ENCODE results near the gene ANKS1A.

ANKS1A gene

DNA sequence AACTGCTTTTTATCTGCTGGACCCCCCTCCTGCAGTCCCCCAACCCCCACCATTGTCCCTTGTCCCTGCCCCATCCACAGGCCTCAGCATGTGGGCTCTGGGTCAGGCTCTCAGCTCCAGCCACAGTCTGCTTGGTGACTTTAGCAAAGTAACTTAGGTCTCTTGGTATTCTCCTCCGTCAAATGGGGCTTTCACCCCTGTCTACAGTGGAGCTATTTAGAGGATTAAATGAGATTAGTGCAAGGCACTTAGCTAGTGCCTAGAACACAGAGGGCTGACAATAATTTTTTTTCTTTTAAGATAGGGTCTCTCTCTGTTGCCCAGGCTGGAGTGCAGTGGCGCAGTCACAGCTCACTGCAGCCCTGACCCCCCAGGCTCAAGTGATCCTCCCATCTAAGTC is 180.2 kb downstream of the ANKS1A start:
- TF ChIP-seq, protein P1, sequence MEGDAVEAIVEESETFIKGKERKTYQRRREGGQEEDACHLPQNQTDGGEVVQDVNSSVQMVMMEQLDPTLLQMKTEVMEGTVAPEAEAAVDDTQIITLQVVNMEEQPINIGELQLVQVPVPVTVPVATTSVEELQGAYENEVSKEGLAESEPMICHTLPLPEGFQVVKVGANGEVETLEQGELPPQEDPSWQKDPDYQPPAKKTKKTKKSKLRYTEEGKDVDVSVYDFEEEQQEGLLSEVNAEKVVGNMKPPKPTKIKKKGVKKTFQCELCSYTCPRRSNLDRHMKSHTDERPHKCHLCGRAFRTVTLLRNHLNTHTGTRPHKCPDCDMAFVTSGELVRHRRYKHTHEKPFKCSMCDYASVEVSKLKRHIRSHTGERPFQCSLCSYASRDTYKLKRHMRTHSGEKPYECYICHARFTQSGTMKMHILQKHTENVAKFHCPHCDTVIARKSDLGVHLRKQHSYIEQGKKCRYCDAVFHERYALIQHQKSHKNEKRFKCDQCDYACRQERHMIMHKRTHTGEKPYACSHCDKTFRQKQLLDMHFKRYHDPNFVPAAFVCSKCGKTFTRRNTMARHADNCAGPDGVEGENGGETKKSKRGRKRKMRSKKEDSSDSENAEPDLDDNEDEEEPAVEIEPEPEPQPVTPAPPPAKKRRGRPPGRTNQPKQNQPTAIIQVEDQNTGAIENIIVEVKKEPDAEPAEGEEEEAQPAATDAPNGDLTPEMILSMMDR (conservative IDR thresholded peaks at IDR 0.05; ENCODE audit: low read length): no peak
- TF ChIP-seq EZH2phosphoT487 (IDR thresholded peaks at IDR 0.05; ENCODE audit: borderline replicate concordance): no peak
- H3K79me2 ChIP-seq (ENCODE audit: insufficient read depth, low read length): no peaks in the 10 kb centered on the region
- H3K4me3 ChIP-seq (ENCODE audit: low read length, poor library complexity, severe bottlenecking): no peak overlapping the region

DNA sequence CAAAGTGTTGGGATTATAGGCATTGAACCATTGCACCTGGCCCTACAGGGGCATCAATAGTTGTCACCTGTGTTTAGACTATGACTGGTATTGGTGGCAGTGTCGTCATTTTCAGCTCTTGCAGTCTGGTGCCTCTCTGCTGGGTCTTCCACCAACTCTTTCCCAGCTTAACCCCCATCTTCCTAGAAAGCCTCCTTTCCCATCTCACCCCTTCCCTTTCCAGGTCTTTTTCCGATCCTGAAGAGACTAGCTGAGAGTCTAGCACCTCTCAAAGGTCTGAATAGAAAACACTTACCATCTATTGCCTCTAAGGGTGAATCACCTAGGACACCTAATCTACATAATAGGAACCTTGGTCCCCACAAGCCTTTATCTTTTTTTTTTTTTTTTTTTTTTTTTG is 181.1 kb downstream of the ANKS1A start:
- H3K9me3 ChIP-seq (ENCODE audit: insufficient read depth, low read depth, low read length): no peaks in the 10 kb centered on the region
- no peaks in the 10 kb centered on the region for H3K9me2 ChIP-seq (replicated peaks; ENCODE audit: low read depth, low read length)
- H4K20me1 ChIP-seq (ENCODE audit: insufficient read depth, low read length, poor library complexity, severe bottlenecking): no peaks in the 10 kb centered on the region
- H3K27me3 ChIP-seq (ENCODE audit: insufficient read depth, low read length, poor library complexity, severe bottlenecking): no peaks in the 10 kb centered on the region
- H3K79me2 ChIP-seq (ENCODE audit: insufficient read depth, low read length): no peaks in the 10 kb centered on the region
- H3K4me3 ChIP-seq (ENCODE audit: low read length, poor library complexity, severe bottlenecking): no peak overlapping the region
- H3K9ac ChIP-seq (ENCODE audit: low read depth, low read length, poor library complexity, severe bottlenecking): no peak overlapping the region
- no peaks in the 10 kb centered on the region for H3K36me3 ChIP-seq (ENCODE audit: insufficient read depth, low read length)
- TF ChIP-seq EZH2phosphoT487 (IDR thresholded peaks at IDR 0.05; ENCODE audit: borderline replicate concordance): no peak
- TF ChIP-seq, protein P1 (conservative IDR thresholded peaks at IDR 0.05; ENCODE audit: low read length): no peak
- H2AFZ ChIP-seq (ENCODE audit: low read length): no peak overlapping the region
- H3K4me2 ChIP-seq (ENCODE audit: low read depth, low read length, poor library complexity, severe bottlenecking): no peak overlapping the region
- no peaks in the 10 kb centered on the region for H3F3A ChIP-seq (ENCODE audit: low read depth)
- no peaks in the 10 kb centered on the region for H3K4me1 ChIP-seq (ENCODE audit: insufficient read depth, low read length, poor library complexity, severe bottlenecking)

More for the DNA sequence above, 180.2 kb downstream of the ANKS1A start:
- Histone ChIP-seq H3K9me3 (ENCODE audit: insufficient read depth, low read depth, low read length) (no peaks in the 10 kb centered on the region), H2AFZ (ENCODE audit: low read length) (no peak overlapping the region), H3K9me2 (replicated peaks; ENCODE audit: low read depth, low read length) (no peaks in the 10 kb centered on the region), H4K20me1 (ENCODE audit: insufficient read depth, low read length, poor library complexity, severe bottlenecking) (no peaks in the 10 kb centered on the region), H3K36me3 (ENCODE audit: insufficient read depth, low read length) (no peaks in the 10 kb centered on the region), H3K4me2 (ENCODE audit: low read depth, low read length, poor library complexity, severe bottlenecking) (no peak overlapping the region), H3K4me1 (ENCODE audit: insufficient read depth, low read length, poor library complexity, severe bottlenecking) (peaks cover 6% of the 10 kb centered on the region), H3K9ac (ENCODE audit: low read depth, low read length, poor library complexity, severe bottlenecking) (no peak overlapping the region), H3K27me3 (ENCODE audit: insufficient read depth, low read length, poor library complexity, severe bottlenecking) (no peaks in the 10 kb centered on the region), H3F3A (ENCODE audit: low read depth) (no peaks in the 10 kb centered on the region)

DNA sequence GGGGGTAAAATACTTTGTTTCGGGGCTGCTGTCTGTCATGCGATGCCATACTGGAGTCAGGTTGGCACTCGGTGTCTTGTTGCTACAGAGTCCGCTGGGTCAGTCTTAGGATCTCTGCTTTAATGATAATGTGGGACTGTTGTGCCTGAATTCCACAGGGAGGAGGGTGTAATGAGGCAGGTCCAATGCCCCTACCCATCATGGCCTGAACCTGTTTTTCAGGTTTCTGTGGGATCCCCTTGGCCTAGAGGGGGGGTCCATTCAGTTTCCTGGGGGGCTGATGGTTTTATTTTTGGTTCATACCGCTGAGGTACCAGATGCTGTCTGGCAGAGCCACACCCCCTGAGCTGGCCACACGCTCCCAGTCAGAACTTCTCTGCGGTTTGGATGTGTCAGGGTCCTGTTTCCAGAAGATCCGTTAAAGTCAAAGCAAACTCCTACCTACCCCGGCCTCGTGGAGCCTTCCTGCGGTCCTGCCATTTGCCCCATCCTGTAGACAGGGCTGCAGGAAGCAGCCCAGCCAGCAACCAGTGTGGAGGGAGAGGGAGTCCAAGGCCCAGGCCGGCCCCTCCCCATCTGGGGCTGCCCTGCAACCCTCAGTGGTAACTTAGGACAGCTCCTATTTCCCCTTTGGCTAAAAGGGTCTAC is 182.4 kb downstream of the ANKS1A start:
- no peak overlapping the region for H3K4me2 ChIP-seq (ENCODE audit: low read depth, low read length, poor library complexity, severe bottlenecking)
- H3K9me2 ChIP-seq (replicated peaks; ENCODE audit: low read depth, low read length): no peaks in the 10 kb centered on the region
- no peaks in the 10 kb centered on the region for H3K9me3 ChIP-seq (ENCODE audit: insufficient read depth, low read depth, low read length)
- H3K9ac ChIP-seq (ENCODE audit: low read depth, low read length, poor library complexity, severe bottlenecking): no peak overlapping the region
- H3K79me2 ChIP-seq (ENCODE audit: insufficient read depth, low read length): no peaks in the 10 kb centered on the region
- no peak overlapping the region for H3K4me3 ChIP-seq (ENCODE audit: low read length, poor library complexity, severe bottlenecking)
- no peaks in the 10 kb centered on the region for H4K20me1 ChIP-seq (ENCODE audit: insufficient read depth, low read length, poor library complexity, severe bottlenecking)
- no peaks in the 10 kb centered on the region for H3K27me3 ChIP-seq (ENCODE audit: insufficient read depth, low read length, poor library complexity, severe bottlenecking)
- TF ChIP-seq EZH2phosphoT487 (IDR thresholded peaks at IDR 0.05; ENCODE audit: borderline replicate concordance): no peak
- TF ChIP-seq, protein P1 (conservative IDR thresholded peaks at IDR 0.05; ENCODE audit: low read length): no peak
- H3K36me3 ChIP-seq (ENCODE audit: insufficient read depth, low read length): no peaks in the 10 kb centered on the region
- H3F3A ChIP-seq (ENCODE audit: low read depth): no peaks in the 10 kb centered on the region
- no peak overlapping the region for H2AFZ ChIP-seq (ENCODE audit: low read length)
- H3K4me1 ChIP-seq (ENCODE audit: insufficient read depth, low read length, poor library complexity, severe bottlenecking): no peaks in the 10 kb centered on the region

Measured in Loucy (cell line).